Erythroblast (primary cell): ENCODE data around the gene MAGED1.

ENCODE experiments used
- DNase-seq, 2 experiments: peaks; one replicate each; lab custom pipeline; 2025; lab: John Stamatoyannopoulos, UW
- GATA1 ChIP-seq: IDR thresholded peaks from 2 replicates; pipeline ENCODE4 v1.6.1; 2011; ENCODE audit warnings: low read depth, mild to moderate bottlenecking, control low read depth, low read length, moderate library complexity
- POLR2A ChIP-seq: IDR thresholded peaks from 2 replicates; pipeline ENCODE4 v1.6.1; 2011; ENCODE audit warnings: mild to moderate bottlenecking, low read length

The MAGED1 gene

DNA sequence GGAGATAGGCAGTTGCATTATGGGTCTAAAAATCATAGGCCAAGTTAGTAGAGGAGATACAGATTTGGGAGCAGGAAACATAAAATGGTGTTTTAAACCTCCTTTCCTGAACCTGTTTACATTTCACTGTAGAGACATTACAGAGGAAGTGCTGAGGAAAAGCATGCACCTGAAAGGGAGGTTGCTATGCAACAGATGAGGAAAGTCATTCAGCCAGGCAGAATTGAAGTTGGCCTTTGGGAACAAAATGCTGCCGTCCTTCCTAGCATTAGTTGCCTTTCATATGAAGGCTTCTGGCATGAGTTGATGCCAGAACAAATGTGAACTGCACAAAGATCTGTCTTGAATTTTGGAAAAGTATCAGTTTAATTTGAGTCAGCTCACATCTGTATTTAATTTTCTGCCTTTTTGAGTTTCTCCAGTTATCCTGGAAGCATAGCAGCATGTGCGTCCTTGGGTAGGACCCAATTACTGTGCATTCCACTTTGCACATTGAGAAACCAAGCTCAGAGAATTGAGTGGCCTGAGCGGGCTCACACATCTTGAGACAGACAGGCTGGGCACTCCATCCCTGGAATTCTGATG lies 38.2 kb downstream of the MAGED1 start:
- DNase-seq, result no peak
- TF ChIP-seq GATA1 (no peak), POLR2A (no peak)
